PC-3 (cell line): ENCODE measurements around the gene SIRPB2. TPM values are rescaled to one million over a fixed set of nuclear protein-coding genes. Genes with fewer than 3 reads are reported as not detected.

Experiments used
- ATAC-seq: fragments of 200-7000 bp; cut with Tn5 transposase; 2 replicates; pipeline ENCODE4 v1.9.1; 2020; ENCODE audit warnings: mild to moderate bottlenecking, moderate library complexity
- BruUV-seq: library from RNA; stranded (reverse); fragments of 400-500 nt; replicated peaks from 2 replicates; lab custom pipeline; 2021; lab: Mats Ljungman, UMichigan
- CTCF ChIA-PET: fragments of 300-600 bp; sonication (Branson Sonifier 250); formaldehyde crosslinking; loops from one replicate; lab custom pipeline; 2022; ENCODE audit warnings: antibody characterized with exemption; lab: Charles Lee
- POLR2A ChIA-PET: fragments of 300-600 bp; sonication (Branson Sonifier 250); formaldehyde crosslinking; loops from one replicate; lab custom pipeline; 2022; ENCODE audit warnings: antibody characterized with exemption; ENCODE audit not compliant: unreplicated experiment; lab: Charles Lee
- DNase-seq: peaks from one replicate; pipeline ENCODE4 v3.0.0-alpha.2; 2015
- H2AFZ ChIP-seq: fragments of 300-600 bp; sonication (generic); 2 replicates; pipeline ENCODE4 v1.6.0; 2016; ENCODE audit warnings: antibody characterized with exemption, low read length
- H3F3A ChIP-seq: fragments of 300-600 bp; sonication (generic); one replicate; pipeline ENCODE4 v1.6.0; 2017; ENCODE audit warnings: antibody characterized with exemption, low read length, control low read depth, mild to moderate bottlenecking; ENCODE audit not compliant: unreplicated experiment
- H3K27ac ChIP-seq: fragments of 300-600 bp; sonication (generic); 2 replicates; pipeline ENCODE4 v1.5.1; 2016; ENCODE audit warnings: mild to moderate bottlenecking, low read length
- H3K27me3 ChIP-seq: fragments of 300-600 bp; sonication (generic); 2 replicates; pipeline ENCODE4 v1.6.1; 2016; ENCODE audit warnings: low read length, mixed read lengths
- H3K36me3 ChIP-seq: fragments of 300-600 bp; sonication (generic); 2 replicates; pipeline ENCODE4 v1.6.1; 2016; ENCODE audit warnings: low read depth, mixed run types, low read length, mixed read lengths
- H3K4me1 ChIP-seq: fragments of 300-600 bp; sonication (generic); 2 replicates; pipeline ENCODE4 v1.5.1; 2016; ENCODE audit warnings: low read length; ENCODE audit not compliant: insufficient read depth
- H3K4me2 ChIP-seq: fragments of 300-600 bp; sonication (generic); 2 replicates; pipeline ENCODE4 v1.6.0; 2016; ENCODE audit warnings: low read length
- H3K4me3 ChIP-seq: fragments of 300-600 bp; sonication (generic); 2 replicates; pipeline ENCODE4 v1.5.1; 2016; ENCODE audit warnings: mild to moderate bottlenecking, low read length, mixed read lengths
- H3K79me2 ChIP-seq: fragments of 300-600 bp; sonication (generic); 2 replicates; pipeline ENCODE4 v1.6.1; 2017; ENCODE audit warnings: low read length, mixed read lengths
- H3K9ac ChIP-seq: fragments of 300-600 bp; sonication (generic); 2 replicates; pipeline ENCODE4 v1.6.0; 2016; ENCODE audit warnings: mild to moderate bottlenecking, low read length
- H3K9me2 ChIP-seq: fragments of 300-600 bp; sonication (generic); replicated peaks from 2 replicates; pipeline ENCODE4 v1.6.1; 2016; ENCODE audit warnings: mixed run types, low read length, mixed read lengths
- H3K9me3 ChIP-seq: fragments of 300-600 bp; sonication (generic); 2 replicates; pipeline ENCODE4 v1.6.1; 2016; ENCODE audit warnings: low read length, mixed read lengths
- H4K20me1 ChIP-seq: fragments of 300-600 bp; sonication (generic); 2 replicates; pipeline ENCODE4 v1.6.1; 2016; ENCODE audit warnings: low read length, mixed read lengths
- EZH2 ChIP-seq: fragments of 300-600 bp; sonication (generic); IDR thresholded peaks from one replicate; pipeline ENCODE4 v1.6.1; 2017; ENCODE audit warnings: antibody characterized with exemption, mild to moderate bottlenecking, low read length; ENCODE audit not compliant: unreplicated experiment
- EZH2phosphoT487 ChIP-seq: fragments of 300-600 bp; sonication (generic); IDR thresholded peaks from 2 replicates; pipeline ENCODE4 v1.6.1; 2018; ENCODE audit warnings: mild to moderate bottlenecking, antibody characterized with exemption, low read length, borderline replicate concordance
- intact Hi-C: fragments of 100-400 bp; cut with micrococcal nuclease; formaldehyde crosslinking; loops from 2 replicates; pipeline ENCODE4 v1.9.0; 2023
- total RNA-seq: library from RNA; depleted of rRNA; stranded (reverse); fragments of >200 nt; gene quantifications from 2 replicates; pipeline ENCODE4 v1.2.3, GENCODE V29; 2014
- TF ChIP-seq, protein P1 (sequence below): fragments of 300-600 bp; sonication (generic); conservative IDR thresholded peaks from 2 replicates; pipeline ENCODE4 v1.5.1; 2017; ENCODE audit warnings: antibody characterized with exemption, low read depth, mild to moderate bottlenecking, low read length

Gene SIRPB2
- total RNA-seq, 1 experiment from 2014 or later = 2.1 TPM

DNA sequence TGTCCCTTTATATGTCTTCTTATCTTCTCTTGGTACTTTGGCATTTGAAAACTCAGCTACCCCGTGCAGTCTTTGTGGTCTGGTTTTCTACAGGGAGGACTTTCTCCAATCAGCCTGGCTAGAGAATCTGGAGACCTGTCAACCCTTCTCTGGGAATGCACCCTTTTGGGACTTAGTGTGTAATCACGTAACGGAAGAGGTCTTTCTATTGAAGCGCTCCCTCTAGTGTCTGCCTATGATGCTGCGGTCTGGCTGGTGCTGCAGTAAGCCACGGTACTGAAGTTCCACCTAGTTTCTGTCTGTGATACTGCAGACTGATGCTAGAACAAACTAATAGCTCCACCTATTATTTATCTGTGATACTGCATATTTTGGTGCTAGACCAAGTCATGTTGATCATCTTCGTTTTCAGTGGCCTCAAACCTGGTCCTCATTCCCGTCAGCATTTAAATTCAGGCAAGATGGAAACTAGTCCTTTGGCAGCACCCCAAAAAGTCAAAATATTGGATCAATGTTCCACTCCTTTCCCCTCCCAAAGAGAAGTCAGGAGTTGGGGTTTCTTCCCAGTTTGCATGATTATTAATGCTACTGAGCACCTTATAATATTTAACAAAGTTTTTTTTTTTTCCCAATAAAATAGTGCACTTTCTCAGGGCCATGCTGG lies 12.5 kb upstream of the SIRPB2 start:
- POLR2A ChIA-PET = interaction anchor here (0.5 kb wide), 1 partner anchor 917 kb away, joined by 3 read pairs; no protein-coding TSS in a partner anchor
- Histone ChIP-seq H3K9me2 (no peaks in the 10 kb centered on the region), H2AFZ (peak overlapping the region; percentile 36; the same call in 1 of the 2 replicates)

DNA sequence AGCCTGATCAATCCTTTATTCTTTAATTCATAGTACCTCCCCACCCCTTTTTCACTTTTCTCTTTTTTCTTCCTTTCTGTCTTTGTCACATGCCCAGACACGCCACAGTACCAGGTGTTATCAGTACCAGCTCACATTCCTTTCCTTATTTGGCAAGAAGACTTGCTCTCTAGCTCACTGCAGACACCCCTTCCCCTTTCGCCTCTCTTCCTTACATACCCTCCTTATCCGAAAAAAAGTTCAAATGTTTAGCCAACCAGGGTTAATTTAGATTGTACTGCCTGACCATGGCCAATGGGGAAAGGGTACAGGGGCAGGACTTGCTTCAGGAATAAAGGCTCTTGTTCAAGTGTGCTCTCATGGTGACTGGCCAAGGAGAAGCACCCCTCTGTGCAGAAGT lies 9.3 kb upstream of the SIRPB2 start:
- H3K4me3 ChIP-seq = no peak overlapping the region
- ChIA-PET CTCF (interaction anchor here (0.6 kb wide), 1 partner anchor 453 kb away, joined by 4 read pairs; no protein-coding TSS in a partner anchor), POLR2A (no interaction called here)
- no peaks in the 10 kb centered on the region; the same call in 1 of the 2 replicates for H3K36me3 ChIP-seq
- no peaks in the 10 kb centered on the region for H3K27me3 ChIP-seq
- no peak for DNase-seq
- no peaks in the 10 kb centered on the region for H3K9me2 ChIP-seq
- TF ChIP-seq EZH2phosphoT487 = no peak
- no peak for TF ChIP-seq EZH2
- TF ChIP-seq, protein P1, sequence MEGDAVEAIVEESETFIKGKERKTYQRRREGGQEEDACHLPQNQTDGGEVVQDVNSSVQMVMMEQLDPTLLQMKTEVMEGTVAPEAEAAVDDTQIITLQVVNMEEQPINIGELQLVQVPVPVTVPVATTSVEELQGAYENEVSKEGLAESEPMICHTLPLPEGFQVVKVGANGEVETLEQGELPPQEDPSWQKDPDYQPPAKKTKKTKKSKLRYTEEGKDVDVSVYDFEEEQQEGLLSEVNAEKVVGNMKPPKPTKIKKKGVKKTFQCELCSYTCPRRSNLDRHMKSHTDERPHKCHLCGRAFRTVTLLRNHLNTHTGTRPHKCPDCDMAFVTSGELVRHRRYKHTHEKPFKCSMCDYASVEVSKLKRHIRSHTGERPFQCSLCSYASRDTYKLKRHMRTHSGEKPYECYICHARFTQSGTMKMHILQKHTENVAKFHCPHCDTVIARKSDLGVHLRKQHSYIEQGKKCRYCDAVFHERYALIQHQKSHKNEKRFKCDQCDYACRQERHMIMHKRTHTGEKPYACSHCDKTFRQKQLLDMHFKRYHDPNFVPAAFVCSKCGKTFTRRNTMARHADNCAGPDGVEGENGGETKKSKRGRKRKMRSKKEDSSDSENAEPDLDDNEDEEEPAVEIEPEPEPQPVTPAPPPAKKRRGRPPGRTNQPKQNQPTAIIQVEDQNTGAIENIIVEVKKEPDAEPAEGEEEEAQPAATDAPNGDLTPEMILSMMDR = no peak
- BruUV-seq = no TSS peak
- H3F3A ChIP-seq = no peaks in the 10 kb centered on the region
- intact Hi-C loops = no loop called here
- no peaks in the 10 kb centered on the region for H4K20me1 ChIP-seq
- H3K9ac ChIP-seq = no peak overlapping the region
- no peak for ATAC-seq
- no peaks in the 10 kb centered on the region for H3K79me2 ChIP-seq
- peaks cover 25% of the 10 kb centered on the region for H3K4me1 ChIP-seq
- H2AFZ ChIP-seq = no peak overlapping the region
- no peak overlapping the region for H3K4me2 ChIP-seq
- no peak overlapping the region for H3K27ac ChIP-seq
- H3K9me3 ChIP-seq = no peaks in the 10 kb centered on the region; the same call in 1 of the 2 replicates

More for the DNA sequence above, 12.5 kb upstream of the SIRPB2 start:
- no TSS peak for BruUV-seq
- no peak overlapping the region for H3K4me3 ChIP-seq
- intact Hi-C loops = loop anchor here (1.0 kb wide), 5 partner anchors 19 to 294 kb away; no protein-coding TSS in a partner anchor
- CTCF ChIA-PET = interaction anchor here (0.5 to 4.1 kb wide), 36 partner anchors 14 to 1827 kb away, joined by 3 to 44 read pairs (median 4); partner anchors contain the start of gene NSFL1C
- no peaks in the 10 kb centered on the region; the same call in 1 of the 2 replicates for H3K9me3 ChIP-seq
- no peak overlapping the region for H3K9ac ChIP-seq
- ATAC-seq (peak; percentile 85), DNase-seq (peak; percentile 98)
- H3K27me3 ChIP-seq = no peaks in the 10 kb centered on the region
- no peaks in the 10 kb centered on the region for H3F3A ChIP-seq
- peak overlapping the region; percentile 85; the same call in 1 of the 2 replicates for H3K27ac ChIP-seq
- no peaks in the 10 kb centered on the region for H4K20me1 ChIP-seq
- H3K79me2 ChIP-seq = no peaks in the 10 kb centered on the region
- TF ChIP-seq EZH2phosphoT487 = no peak
- TF ChIP-seq, protein P1 = peak; percentile 100
- H3K36me3 ChIP-seq = no peaks in the 10 kb centered on the region; the same call in 1 of the 2 replicates
- H3K4me2 ChIP-seq = 0 out of 2 replicates have a peak overlapping the region, but pooled peaks have one; percentile 8
- H3K4me1 ChIP-seq = peaks cover 50% of the 10 kb centered on the region
